K562 (cell line): ENCODE measurements around the gene SMCHD1. TPM values are rescaled to one million over a fixed set of nuclear protein-coding genes. Genes with fewer than 3 reads are reported as not detected.

Experiments
- ATAC-seq: fragments of 200-7000 bp; cut with Tn5 transposase; 3 replicates; pipeline ENCODE4 v1.9.1; 2020; ENCODE audit warnings: moderate library complexity
- BruUV-seq: library from RNA; stranded (reverse); fragments of 400-500 nt; replicated peaks from 2 replicates; lab custom pipeline; 2021; lab: Mats Ljungman, UMichigan
- CTCF ChIA-PET: fragments of 300-600 bp; formaldehyde crosslinking; extraction: SDS; loops from one replicate; lab custom pipeline; 2021; ENCODE audit warnings: low intra/inter-chr PET ratio; lab: Yijun Ruan, JAX
- POLR2A ChIA-PET: fragments of 300-600, 350-650 bp; sonication (Branson Sonifier 250); formaldehyde crosslinking; extraction: SDS; loops from one replicate; lab custom pipeline; 2021; ENCODE audit warnings: antibody characterized with exemption, inconsistent platforms; lab: Yijun Ruan, JAX
- DNase-seq, 4 experiments: peaks; one replicate each; pipeline versions ENCODE4 v3.0.0 to v3.0.0-alpha.2; 2011 to 2018; ENCODE audit warnings: low spot score in 3 of 4, mixed read lengths in 3 of 4; ENCODE audit errors: extremely low read depth in 1 of 4
- FAIRE-seq: peaks from 2 replicates; lab custom pipeline; 2011; peaks lifted over from hg19 to GRCh38; lab: Jason Lieb, UNC
- H2AFZ ChIP-seq: 2 replicates; pipeline ENCODE4 v1.6.0; 2011; ENCODE audit warnings: low read depth, low read length, control low read depth, inconsistent platforms
- H3K27ac ChIP-seq: fragments of 200-600 bp; 3 replicates; pipeline ENCODE4 v1.8.0; 2011; ENCODE audit warnings: low read depth, mild to moderate bottlenecking, control low read depth, inconsistent platforms, low read length, moderate library complexity, mixed read lengths; ENCODE audit errors: extremely low read depth
- H3K27me3 ChIP-seq, 2 experiments: fragments of 300-600 bp in 1 of 2; 2 replicates in 1 of 2; 3 replicates in 1 of 2; pipeline versions ENCODE4 v1.6.0 to v1.8.0; 2011; ENCODE audit warnings: inconsistent platforms in 2 of 2, low read length in 2 of 2, mild to moderate bottlenecking in 1 of 2, mixed read lengths in 1 of 2, moderate library complexity in 1 of 2; ENCODE audit not compliant: control insufficient read depth in 2 of 2, insufficient read depth in 2 of 2
- H3K36me3 ChIP-seq: fragments of 300-600 bp; 3 replicates; pipeline ENCODE4 v1.8.0; 2011; ENCODE audit warnings: mild to moderate bottlenecking, low read length, inconsistent platforms; ENCODE audit not compliant: control insufficient read depth, insufficient read depth
- H3K4me1 ChIP-seq, 2 experiments: fragments of 200-600 bp in 1 of 2; replicated peaks in 1 of 2; 2 replicates in 1 of 2; 3 replicates in 1 of 2; pipeline versions ENCODE4 v1.5.1 to v1.8.0; 2011; ENCODE audit warnings: inconsistent platforms in 2 of 2, low read length in 2 of 2, mild to moderate bottlenecking in 1 of 2, mixed read lengths in 1 of 2, moderate library complexity in 1 of 2; ENCODE audit not compliant: control insufficient read depth in 2 of 2, insufficient read depth in 2 of 2
- H3K4me2 ChIP-seq: 2 replicates; pipeline ENCODE4 v1.6.1; 2011; ENCODE audit warnings: low read length, control low read depth, inconsistent platforms, mixed read lengths; ENCODE audit not compliant: insufficient read depth
- H3K4me3 ChIP-seq: fragments of 200-600 bp; sonication (generic), shearing (Covaris generic); 2 replicates; pipeline ENCODE4 v1.5.1; 2016; ENCODE audit warnings: control low read depth, inconsistent platforms
- H3K79me2 ChIP-seq: fragments of 200-600 bp; 3 replicates; pipeline ENCODE4 v1.8.0; 2011; ENCODE audit warnings: low read length, inconsistent platforms; ENCODE audit not compliant: control insufficient read depth, insufficient read depth
- H3K9ac ChIP-seq, 2 experiments: 2 replicates each; pipeline versions ENCODE4 v1.6.0 to v1.6.1; 2011; ENCODE audit warnings: low read depth in 2 of 2, low read length in 2 of 2, control low read depth in 1 of 2, inconsistent platforms in 1 of 2, mild to moderate bottlenecking in 1 of 2, mixed read lengths in 1 of 2; ENCODE audit not compliant: insufficient read depth in 1 of 2
- H3K9me1 ChIP-seq: one replicate; pipeline ENCODE4 v1.6.0; 2011; ENCODE audit warnings: inconsistent platforms, mild to moderate bottlenecking, low read length, moderate library complexity; ENCODE audit not compliant: control insufficient read depth, insufficient read depth
- H3K9me3 ChIP-seq: replicated peaks from 2 replicates; pipeline ENCODE4 v1.5.1; 2011; ENCODE audit warnings: low read depth, low read length, inconsistent platforms; ENCODE audit not compliant: control insufficient read depth, insufficient read depth
- H4K20me1 ChIP-seq: replicated peaks from 2 replicates; pipeline ENCODE4 v1.6.1; 2011; ENCODE audit warnings: low read length, inconsistent platforms, mixed read lengths; ENCODE audit not compliant: control insufficient read depth, insufficient read depth
- BHLHE40 ChIP-seq: IDR thresholded peaks from 2 replicates; pipeline ENCODE4 v1.6.1; 2011; ENCODE audit warnings: low read length, improper control_type of control experiment
- CBX3 ChIP-seq, 2 experiments: IDR thresholded peaks; 1 replicate in 1 of 2; 2 replicates in 1 of 2; pipeline ENCODE4 v1.6.1; 2012; ENCODE audit warnings: inconsistent platforms in 2 of 2, low read length in 2 of 2, borderline replicate concordance in 1 of 2, control low read depth in 1 of 2
- ELF4 ChIP-seq: fragments of 450-650 bp; formaldehyde crosslinking; IDR thresholded peaks from 2 replicates; pipeline ENCODE4 v1.4.0; 2022; ENCODE audit warnings: missing genetic modification characterization
- EZH2 ChIP-seq: IDR thresholded peaks from 2 replicates; pipeline ENCODE4 v1.6.1; 2012; ENCODE audit warnings: low read depth, mild to moderate bottlenecking, inconsistent platforms, low read length, borderline replicate concordance
- HSF4 ChIP-seq: fragments of 250-450 bp; sonication (Bioruptor Pico); IDR thresholded peaks from 2 replicates; pipeline ENCODE4 v2.1.2; 2022; ENCODE audit warnings: mild to moderate bottlenecking, moderate library complexity, borderline replicate concordance
- KLF16 ChIP-seq: IDR thresholded peaks from 2 replicates; pipeline ENCODE4 v1.6.1; 2016; ENCODE audit warnings: antibody characterized with exemption
- MCM7 ChIP-seq, 2 experiments: fragments of 450-650 bp; IDR thresholded peaks; 2 replicates each; pipeline ENCODE4 v1.6.1; 2016 to 2018
- RAD21 ChIP-seq, 2 experiments: fragments of 250-450 bp in 1 of 2; fragments of 450-650 bp in 1 of 2; sonication (Bioruptor Pico) in 1 of 2; formaldehyde crosslinking in 1 of 2; IDR thresholded peaks in 1 of 2; conservative IDR thresholded peaks in 1 of 2; 2 replicates each; pipeline versions ENCODE4 v1.4.0 to v1.8.0; 2020 to 2022; ENCODE audit warnings: mild to moderate bottlenecking in 2 of 2, moderate library complexity in 1 of 2
- RBFOX2 ChIP-seq: fragments of 200-400 bp; formaldehyde crosslinking; IDR thresholded peaks from 2 replicates; pipeline ENCODE4 v1.6.1; 2017; ENCODE audit warnings: low read depth, mild to moderate bottlenecking, low read length, moderate library complexity
- TFAM ChIP-seq: fragments of 250-450 bp; sonication (Bioruptor Pico); conservative IDR thresholded peaks from 2 replicates; pipeline ENCODE4 v1.5.0; 2021; ENCODE audit warnings: mild to moderate bottlenecking, moderate library complexity
- ZBTB49 ChIP-seq: sonication (generic); formaldehyde crosslinking; IDR thresholded peaks from 2 replicates; pipeline ENCODE4 v1.8.0; 2022; ENCODE audit warnings: missing genetic modification reagents, mild to moderate bottlenecking, borderline replicate concordance
- ZNF217 ChIP-seq: sonication (generic); formaldehyde crosslinking; IDR thresholded peaks from 2 replicates; pipeline ENCODE4 v1.8.0; 2022; ENCODE audit warnings: mild to moderate bottlenecking, missing genetic modification reagents
- ZNF311 ChIP-seq: fragments of 250-450 bp; sonication (Bioruptor Pico); IDR thresholded peaks from 2 replicates; pipeline ENCODE4 v1.4.0; 2020; ENCODE audit warnings: mild to moderate bottlenecking, moderate library complexity
- WGBS: fragments of 100-300 bp; shearing (Covaris generic); methylation state at CpG from one replicate; pipeline ENCODE4 v1.1.6; 2016; ENCODE audit warnings: low coverage, mixed read lengths; ENCODE audit not compliant: insufficient coverage; ENCODE audit errors: missing lambda C conversion rate; 5-methylcytosine and 5-hydroxymethylcytosine counted together
- in situ Hi-C: fragments of 300-500 bp; cut with MboI; formaldehyde crosslinking; loops from 4 replicates; pipeline ENCODE4 v1.15.0; 2018; ENCODE audit warnings: inconsistent platforms, mixed read lengths
- intact Hi-C: fragments of 100-400 bp; cut with micrococcal nuclease; formaldehyde crosslinking; loops from 2 replicates; pipeline ENCODE4 v1.14.2; 2022
- polyA plus RNA-seq, 8 experiments: library from polyadenylated mRNA; depleted of rRNA in 4 of 8; stranded (reverse) in 5 of 8; unstranded in 3 of 8; fragments of >200 nt; fragmentation: Nextera tagmentation in 2 of 8; fragmentation: Illumina TruSeq in 1 of 8; extraction: Ambion mirVana in 2 of 8; extraction: Trizol in 1 of 8; gene quantifications; 2 replicates each; pipeline versions ENCODE4 v1.2.1 to v1.2.3, GENCODE V29; 2011 to 2014; ENCODE audit warnings: inconsistent platforms in 1 of 8, missing spikeins in 1 of 8
- total RNA-seq, 7 experiments: library from RNA; depleted of rRNA in 6 of 7; stranded (reverse); fragments of >200 nt in 6 of 7; fragmentation: Illumina TruSeq in 2 of 7; extraction: Trizol in 2 of 7; gene quantifications; 2 replicates each; pipeline versions ENCODE4 v1.2.1 to v1.2.3, GENCODE V29; 2011 to 2021; ENCODE audit warnings: low replicate concordance in 1 of 7

The SMCHD1 gene
- total and polyA plus RNA-seq, 9 of the 15 experiments (the other 6 are each of a cell fraction or from before 2014, with no cell fraction given) = 6.3 to 144 (median 72.7) TPM

- Histone ChIP-seq H3K4me1 (no peaks in the 10 kb centered on the region), H3K27ac (no peak overlapping the region), H3K9ac (no peak overlapping the region), H3K9me3 (no peaks in the 10 kb centered on the region), H3K79me2 (no peaks in the 10 kb centered on the region), H3K36me3 (no peaks in the 10 kb centered on the region), H3K4me3 (no peak overlapping the region), H4K20me1 (no peaks in the 10 kb centered on the region), H3K4me2 (no peak overlapping the region), H2AFZ (no peak overlapping the region), H3K27me3 (0 out of 5 replicates have a peak, but pooled peaks cover 0 to 4% of the 10 kb centered on the region in 2 experiments), H3K9me1 (no peaks in the 10 kb centered on the region)
- WGBS = 53% methylated on average over 1 of the region's 1 CpG
- FAIRE-seq (no peak), ATAC-seq (no peak), DNase-seq (no peak)
- intact Hi-C loops = no loop called here
- BruUV-seq = no TSS peak
- CTCF ChIA-PET = no interaction called here
- TF ChIP-seq EZH2 = no peak
- TF ChIP-seq RAD21 (CRISPR knock-in tag; conservative IDR thresholded peaks at IDR 0.05 in 1 of 2, IDR thresholded peaks at IDR 0.05 in 1 of 2) = no peak
- no peak for TF ChIP-seq ZBTB49 (CRISPR knock-in tag)
- no peak for TF ChIP-seq KLF16
- TF ChIP-seq ZNF311 (CRISPR knock-in tag) = no peak
- no peak for TF ChIP-seq MCM7 (IDR thresholded peaks at IDR 0.05)
- no peak for TF ChIP-seq BHLHE40
- no peak for TF ChIP-seq RBFOX2
- no peak for TF ChIP-seq ELF4 (CRISPR knock-in tag)
- TF ChIP-seq HSF4 (CRISPR knock-in tag) = no peak
- TF ChIP-seq ZNF217 (CRISPR knock-in tag) = no peak
- TF ChIP-seq TFAM = no peak
- TF ChIP-seq CBX3 (IDR thresholded peaks at IDR 0.05; ENCODE audit: borderline replicate concordance in 1 of 2, low read length in 2 of 2) = no peak
- in situ Hi-C loops = no loop called here
- POLR2A ChIA-PET = interaction anchor here (0.9 to 3.3 kb wide), 2 partner anchors 9 to 11 kb away, joined by 3 to 13 read pairs; partner anchors contain the start of gene SMCHD1
These were observed 11.0 kb upstream of the SMCHD1 start for GRCh38 chr18:2644535-2644934.
